Naive thymus-derived CD8-positive, alpha-beta T cell (primary cell): ENCODE measurements around the gene SFXN1. TPM values are rescaled to one million over a fixed set of nuclear protein-coding genes. Genes with fewer than 3 reads are reported as not detected.
A peak's percentile ranks its signal among the peaks of the same experiment; 100 is the strongest.

ENCODE experiments used
- ATAC-seq, 2 donors: fragments of 150-1000 bp; cut with Tn5 transposase in 1 of 2; sonication (Bioruptor Pico), chemical (Tn5 transposase) in 1 of 2; 1 replicate in 1 of 2; 2 replicates in 1 of 2; pipeline ENCODE4 v1.10.0; 2021; ENCODE audit warnings: mild to moderate bottlenecking in 2 of 2, moderate library complexity in 2 of 2
- POLR2A ChIA-PET: fragments of 350-600 bp; sonication (Branson Sonifier 250); formaldehyde crosslinking; loops from one replicate; lab custom pipeline; 2021; ENCODE audit warnings: antibody characterized with exemption; lab: Charles Lee
- DNase-seq, 10 donors: peaks; one replicate each; pipeline versions ENCODE4 v3.0.0 to v3.0.0-alpha.2; 2020 to 2022
- H3K27ac Mint-ChIP-seq, 10 donors: one replicate each; pipeline ENCODE4 v1.8.0; 2020 to 2022; ENCODE audit warnings: mild to moderate bottlenecking in 10 of 10, mixed read lengths in 10 of 10, moderate library complexity in 4 of 10, inconsistent platforms in 1 of 10
- H3K27me3 Mint-ChIP-seq, 5 donors: one replicate each; pipeline ENCODE4 v1.8.0; 2021 to 2022; ENCODE audit warnings: mixed read lengths in 5 of 5
- H3K36me3 Mint-ChIP-seq, 3 donors: one replicate each; pipeline ENCODE4 v1.8.0; 2020 to 2022; ENCODE audit warnings: mixed read lengths in 3 of 3, mild to moderate bottlenecking in 2 of 3, inconsistent platforms in 1 of 3
- H3K4me1 Mint-ChIP-seq, 4 donors: one replicate each; pipeline ENCODE4 v1.8.0; 2021 to 2022; ENCODE audit warnings: mixed read lengths in 4 of 4
- H3K4me3 Mint-ChIP-seq, 10 donors: one replicate each; pipeline ENCODE4 v1.8.0; 2020 to 2022; ENCODE audit warnings: mild to moderate bottlenecking in 10 of 10, mixed read lengths in 10 of 10, moderate library complexity in 6 of 10, inconsistent platforms in 1 of 10
- H3K9me3 Mint-ChIP-seq, 9 donors: one replicate each; pipeline ENCODE4 v1.8.0; 2020 to 2022; ENCODE audit warnings: mixed read lengths in 9 of 9, mild to moderate bottlenecking in 3 of 9, inconsistent platforms in 1 of 9, moderate library complexity in 1 of 9
- polyA plus RNA-seq, 3 donors: library from polyadenylated mRNA; unstranded; fragments of 300-500 nt; fragmentation: Illumina TruSeq; gene quantifications; one replicate each; pipeline ENCODE4 v1.2.3, GENCODE V29; 2021
- total RNA-seq, 8 experiments: library from RNA in 2 of 8; stranded (reverse) in 2 of 8; gene quantifications; one replicate each; pipeline ENCODE4 v1.2.3 and lab custom pipeline; 2021 to 2026

SFXN1 gene
- total and polyA plus RNA-seq, 5 experiments from 2014 or later: 54.0 to 93.0 (median 76.3) TPM

- DNase-seq (no peak), ATAC-seq (no peak)
- H3K9me3 Mint-ChIP-seq: no peaks in the 10 kb centered on the region
- no peak overlapping the region for H3K27ac Mint-ChIP-seq
- no peak overlapping the region for H3K4me3 Mint-ChIP-seq
- peaks cover 0 to 7% (median 2%) of the 10 kb centered on the region in 4 donors for H3K4me1 Mint-ChIP-seq
- H3K27me3 Mint-ChIP-seq: peaks cover 0 to 7% (median 0%) of the 10 kb centered on the region in 5 donors
- no peaks in the 10 kb centered on the region for H3K36me3 Mint-ChIP-seq
- POLR2A ChIA-PET: no interaction called here
These were observed 88.3 kb downstream of the SFXN1 start for GRCh38 chr5:175566697-175567096.

GRCh38 chr5:175567954-175568353 is 89.6 kb downstream of the SFXN1 start:
- no peak for ATAC-seq
- Mint-ChIP-seq H3K4me3 (no peak overlapping the region), H3K36me3 (no peaks in the 10 kb centered on the region), H3K27ac (no peak overlapping the region), H3K27me3 (peaks cover 0 to 3% (median under 1%) of the 10 kb centered on the region in 5 donors), H3K4me1 (peaks cover 0 to 7% (median 2%) of the 10 kb centered on the region in 4 donors), H3K9me3 (no peaks in the 10 kb centered on the region)
- peak in 1 of 10 donors; percentile 14 for DNase-seq
- POLR2A ChIA-PET: no interaction called here

- no peak overlapping the region for H3K4me3 Mint-ChIP-seq
- peak overlapping the region in 1 of 10 donors; percentile 9 for H3K27ac Mint-ChIP-seq
- DNase-seq: no peak
- H3K27me3 Mint-ChIP-seq: peaks cover 0 to 14% (median 5%) of the 10 kb centered on the region in 5 donors
- no peaks in the 10 kb centered on the region for H3K9me3 Mint-ChIP-seq
- no peaks in the 10 kb centered on the region for H3K36me3 Mint-ChIP-seq
- H3K4me1 Mint-ChIP-seq: peaks cover 0 to 13% (median 8%) of the 10 kb centered on the region in 4 donors
- POLR2A ChIA-PET: no interaction called here
- no peak for ATAC-seq
These were observed 91.3 kb downstream of the SFXN1 start for GRCh38 chr5:175569701-175570100.

- POLR2A ChIA-PET: no interaction called here
- Mint-ChIP-seq H3K27ac (no peak overlapping the region), H3K4me3 (no peak overlapping the region), H3K36me3 (no peaks in the 10 kb centered on the region), H3K9me3 (no peaks in the 10 kb centered on the region), H3K4me1 (peaks cover 0 to 16% (median 11%) of the 10 kb centered on the region in 4 donors), H3K27me3 (peaks cover 0 to 17% (median 6%) of the 10 kb centered on the region in 5 donors)
- no peak for ATAC-seq
- no peak for DNase-seq
These were observed 94.5 kb downstream of the SFXN1 start for GRCh38 chr5:175572886-175573285.

GRCh38 chr5:175573493-175574269 is 95.3 kb downstream of the SFXN1 start:
- peaks cover 0 to 17% (median 6%) of the 10 kb centered on the region in 5 donors for H3K27me3 Mint-ChIP-seq
- H3K27ac Mint-ChIP-seq: peak overlapping the region in 2 of 10 donors; percentile 26 to 58
- peaks cover 0 to 16% (median 8%) of the 10 kb centered on the region in 4 donors for H3K4me1 Mint-ChIP-seq
- no peak for ATAC-seq
- no peaks in the 10 kb centered on the region for H3K9me3 Mint-ChIP-seq
- no peak for DNase-seq
- peak overlapping the region in 1 of 10 donors; percentile 50 for H3K4me3 Mint-ChIP-seq
- H3K36me3 Mint-ChIP-seq: no peaks in the 10 kb centered on the region
- POLR2A ChIA-PET: interaction anchor here (1.0 kb wide), 1 partner anchor 10 kb away, joined by 3 read pairs; no protein-coding TSS in a partner anchor

GRCh38 chr5:175575301-175575700 is 96.9 kb downstream of the SFXN1 start:
- POLR2A ChIA-PET: no interaction called here
- no peak for DNase-seq

GRCh38 chr5:175576096-175576495 is 97.7 kb downstream of the SFXN1 start:
- Mint-ChIP-seq H3K36me3 (no peaks in the 10 kb centered on the region), H3K27me3 (peaks cover 0 to 14% (median 6%) of the 10 kb centered on the region in 5 donors), H3K4me3 (no peak overlapping the region), H3K9me3 (no peaks in the 10 kb centered on the region), H3K27ac (no peak overlapping the region), H3K4me1 (peaks cover 0 to 16% (median 7%) of the 10 kb centered on the region in 4 donors)
- DNase-seq (no peak), ATAC-seq (no peak)
- POLR2A ChIA-PET: no interaction called here

More at GRCh38 chr5:175575301-175575700, 96.9 kb downstream of the SFXN1 start:
- no peak overlapping the region for H3K27ac Mint-ChIP-seq
- peaks cover 0 to 14% (median 6%) of the 10 kb centered on the region in 5 donors for H3K27me3 Mint-ChIP-seq
- H3K4me1 Mint-ChIP-seq: peaks cover 0 to 16% (median 8%) of the 10 kb centered on the region in 4 donors
- H3K36me3 Mint-ChIP-seq: no peaks in the 10 kb centered on the region
- H3K9me3 Mint-ChIP-seq: no peaks in the 10 kb centered on the region
- ATAC-seq: no peak
- H3K4me3 Mint-ChIP-seq: no peak overlapping the region

- POLR2A ChIA-PET: no interaction called here
- Mint-ChIP-seq H3K27ac (no peak overlapping the region), H3K4me3 (no peak overlapping the region), H3K9me3 (no peaks in the 10 kb centered on the region), H3K36me3 (no peaks in the 10 kb centered on the region), H3K4me1 (peaks cover 0 to 16% (median 7%) of the 10 kb centered on the region in 4 donors), H3K27me3 (peaks cover 0 to 14% (median 6%) of the 10 kb centered on the region in 5 donors)
- ATAC-seq (no peak), DNase-seq (no peak)
These were observed 98.2 kb downstream of the SFXN1 start for GRCh38 chr5:175576591-175576990.

Other genes starting within 250 kb of the SFXN1 start
- not detected for gene DRD1, start 34.4 kb upstream of the SFXN1 start, total RNA-seq
- not detected for gene DRD1, start 34.4 kb upstream of the SFXN1 start, polyA plus RNA-seq
- 1 to 10 TPM; 2.0 to 2.4 TPM for gene HRH2, start 179.5 kb downstream of the SFXN1 start, total RNA-seq
- gene HRH2, start 179.5 kb downstream of the SFXN1 start, polyA plus RNA-seq: 1 to 10 TPM; 2.6 to 8.6 (median 5.5) TPM